K562 (cell line): Measurements from ENCODE around the gene PAX8. TPM values are rescaled to one million over a fixed set of nuclear protein-coding genes. Genes with fewer than 3 reads are reported as not detected.

Experiments used
- ATAC-seq: fragments of 200-7000 bp; cut with Tn5 transposase; 3 replicates; pipeline ENCODE4 v1.9.1; 2020; ENCODE audit warnings: moderate library complexity
- BruUV-seq: library from RNA; stranded (reverse); fragments of 400-500 nt; replicated peaks from 2 replicates; lab custom pipeline; 2021; lab: Mats Ljungman, UMichigan
- CTCF ChIA-PET: fragments of 300-600 bp; formaldehyde crosslinking; extraction: SDS; loops from one replicate; lab custom pipeline; 2021; ENCODE audit warnings: low intra/inter-chr PET ratio; lab: Yijun Ruan, JAX
- POLR2A ChIA-PET: fragments of 300-600, 350-650 bp; sonication (Branson Sonifier 250); formaldehyde crosslinking; extraction: SDS; loops from one replicate; lab custom pipeline; 2021; ENCODE audit warnings: antibody characterized with exemption, inconsistent platforms; lab: Yijun Ruan, JAX
- DNase-seq, 4 experiments: peaks; one replicate each; pipeline versions ENCODE4 v3.0.0 to v3.0.0-alpha.2; 2011 to 2018; ENCODE audit warnings: low spot score in 3 of 4, mixed read lengths in 3 of 4; ENCODE audit errors: extremely low read depth in 1 of 4
- FAIRE-seq: peaks from 2 replicates; lab custom pipeline; 2011; peaks lifted over from hg19 to GRCh38; lab: Jason Lieb, UNC
- H2AFZ ChIP-seq: 2 replicates; pipeline ENCODE4 v1.6.0; 2011; ENCODE audit warnings: low read depth, low read length, control low read depth, inconsistent platforms
- H3K27ac ChIP-seq: fragments of 200-600 bp; 3 replicates; pipeline ENCODE4 v1.8.0; 2011; ENCODE audit warnings: low read depth, mild to moderate bottlenecking, control low read depth, inconsistent platforms, low read length, moderate library complexity, mixed read lengths; ENCODE audit errors: extremely low read depth
- H3K27me3 ChIP-seq, 2 experiments: fragments of 300-600 bp in 1 of 2; 2 replicates in 1 of 2; 3 replicates in 1 of 2; pipeline versions ENCODE4 v1.6.0 to v1.8.0; 2011; ENCODE audit warnings: inconsistent platforms in 2 of 2, low read length in 2 of 2, mild to moderate bottlenecking in 1 of 2, mixed read lengths in 1 of 2, moderate library complexity in 1 of 2; ENCODE audit not compliant: control insufficient read depth in 2 of 2, insufficient read depth in 2 of 2
- H3K36me3 ChIP-seq: fragments of 300-600 bp; 3 replicates; pipeline ENCODE4 v1.8.0; 2011; ENCODE audit warnings: mild to moderate bottlenecking, low read length, inconsistent platforms; ENCODE audit not compliant: control insufficient read depth, insufficient read depth
- H3K4me1 ChIP-seq, 2 experiments: fragments of 200-600 bp in 1 of 2; replicated peaks in 1 of 2; 2 replicates in 1 of 2; 3 replicates in 1 of 2; pipeline versions ENCODE4 v1.5.1 to v1.8.0; 2011; ENCODE audit warnings: inconsistent platforms in 2 of 2, low read length in 2 of 2, mild to moderate bottlenecking in 1 of 2, mixed read lengths in 1 of 2, moderate library complexity in 1 of 2; ENCODE audit not compliant: control insufficient read depth in 2 of 2, insufficient read depth in 2 of 2
- H3K4me2 ChIP-seq: 2 replicates; pipeline ENCODE4 v1.6.1; 2011; ENCODE audit warnings: low read length, control low read depth, inconsistent platforms, mixed read lengths; ENCODE audit not compliant: insufficient read depth
- H3K4me3 ChIP-seq: fragments of 200-600 bp; sonication (generic), shearing (Covaris generic); 2 replicates; pipeline ENCODE4 v1.5.1; 2016; ENCODE audit warnings: control low read depth, inconsistent platforms
- H3K79me2 ChIP-seq: fragments of 200-600 bp; 3 replicates; pipeline ENCODE4 v1.8.0; 2011; ENCODE audit warnings: low read length, inconsistent platforms; ENCODE audit not compliant: control insufficient read depth, insufficient read depth
- H3K9ac ChIP-seq, 2 experiments: 2 replicates each; pipeline versions ENCODE4 v1.6.0 to v1.6.1; 2011; ENCODE audit warnings: low read depth in 2 of 2, low read length in 2 of 2, control low read depth in 1 of 2, inconsistent platforms in 1 of 2, mild to moderate bottlenecking in 1 of 2, mixed read lengths in 1 of 2; ENCODE audit not compliant: insufficient read depth in 1 of 2
- H3K9me1 ChIP-seq: one replicate; pipeline ENCODE4 v1.6.0; 2011; ENCODE audit warnings: inconsistent platforms, mild to moderate bottlenecking, low read length, moderate library complexity; ENCODE audit not compliant: control insufficient read depth, insufficient read depth
- H3K9me3 ChIP-seq: replicated peaks from 2 replicates; pipeline ENCODE4 v1.5.1; 2011; ENCODE audit warnings: low read depth, low read length, inconsistent platforms; ENCODE audit not compliant: control insufficient read depth, insufficient read depth
- H4K20me1 ChIP-seq: replicated peaks from 2 replicates; pipeline ENCODE4 v1.6.1; 2011; ENCODE audit warnings: low read length, inconsistent platforms, mixed read lengths; ENCODE audit not compliant: control insufficient read depth, insufficient read depth
- KDM4B ChIP-seq, 2 experiments: fragments of 450-650 bp in 1 of 2; sonication (generic) in 1 of 2; IDR thresholded peaks; 2 replicates each; pipeline ENCODE4 v1.6.1; 2016 to 2017; ENCODE audit warnings: borderline replicate concordance in 2 of 2, antibody characterized with exemption in 1 of 2, low read depth in 1 of 2, mild to moderate bottlenecking in 1 of 2
- PBX2 ChIP-seq, 2 experiments: IDR thresholded peaks in 1 of 2; conservative IDR thresholded peaks in 1 of 2; 2 replicates each; pipeline ENCODE4 v1.6.1; 2016; ENCODE audit warnings: low read depth in 2 of 2, mild to moderate bottlenecking in 1 of 2, missing compliant biosample characterization in 1 of 2, missing genetic modification characterization in 1 of 2, moderate library complexity in 1 of 2
- RBM15 ChIP-seq: fragments of 200-400 bp; formaldehyde crosslinking; IDR thresholded peaks from 2 replicates; pipeline ENCODE4 v1.6.1; 2018; ENCODE audit warnings: mild to moderate bottlenecking, low read length, moderate library complexity; ENCODE audit not compliant: insufficient read depth
- WGBS: fragments of 100-300 bp; shearing (Covaris generic); methylation state at CpG from one replicate; pipeline ENCODE4 v1.1.6; 2016; ENCODE audit warnings: low coverage, mixed read lengths; ENCODE audit not compliant: insufficient coverage; ENCODE audit errors: missing lambda C conversion rate; 5-methylcytosine and 5-hydroxymethylcytosine counted together
- in situ Hi-C: fragments of 300-500 bp; cut with MboI; formaldehyde crosslinking; loops from 4 replicates; pipeline ENCODE4 v1.15.0; 2018; ENCODE audit warnings: inconsistent platforms, mixed read lengths
- intact Hi-C: fragments of 100-400 bp; cut with micrococcal nuclease; formaldehyde crosslinking; loops from 2 replicates; pipeline ENCODE4 v1.14.2; 2022
- polyA plus RNA-seq, 8 experiments: library from polyadenylated mRNA; depleted of rRNA in 4 of 8; stranded (reverse) in 5 of 8; unstranded in 3 of 8; fragments of >200 nt; fragmentation: Nextera tagmentation in 2 of 8; fragmentation: Illumina TruSeq in 1 of 8; extraction: Ambion mirVana in 2 of 8; extraction: Trizol in 1 of 8; gene quantifications; 2 replicates each; pipeline versions ENCODE4 v1.2.1 to v1.2.3, GENCODE V29; 2011 to 2014; ENCODE audit warnings: inconsistent platforms in 1 of 8, missing spikeins in 1 of 8
- total RNA-seq, 7 experiments: library from RNA; depleted of rRNA in 6 of 7; stranded (reverse); fragments of >200 nt in 6 of 7; fragmentation: Illumina TruSeq in 2 of 7; extraction: Trizol in 2 of 7; gene quantifications; 2 replicates each; pipeline versions ENCODE4 v1.2.1 to v1.2.3, GENCODE V29; 2011 to 2021; ENCODE audit warnings: low replicate concordance in 1 of 7

PAX8 gene
- total and polyA plus RNA-seq, 9 of the 15 experiments (the other 6 are each of a cell fraction or from before 2014, with no cell fraction given): 0.13 to 2.1 (median 0.51) TPM

DNA sequence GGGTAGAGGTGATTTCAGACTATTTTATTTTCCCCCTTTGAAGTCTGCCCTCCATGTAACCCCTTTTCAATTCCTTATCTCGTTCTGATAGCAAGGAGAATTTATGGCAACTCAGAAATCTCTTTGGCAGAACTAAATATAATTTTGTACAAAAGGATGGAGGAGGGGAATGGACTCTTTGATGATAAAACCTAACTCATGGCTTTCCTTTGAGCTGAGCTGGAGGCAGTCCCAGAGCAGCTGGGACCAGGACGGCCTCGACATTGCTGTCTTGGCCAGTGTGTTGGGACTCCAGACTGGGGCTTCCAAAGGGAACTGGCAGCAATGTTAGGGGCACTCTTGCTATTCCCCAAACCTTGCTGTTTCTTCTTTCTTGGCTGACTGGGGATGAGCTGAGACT is 47.7 kb downstream of the PAX8 start:
- Histone ChIP-seq H3K4me1 (peaks cover 21 to 31% of the 10 kb centered on the region in 2 experiments), H3K27me3 (no peaks in the 10 kb centered on the region), H3K9me1 (no peaks in the 10 kb centered on the region), H3K27ac (no peak overlapping the region), H2AFZ (peak overlapping the region; percentile 37), H3K9ac (peak overlapping the region in 1 of 2 experiments; percentile 31; a peak in 1 of 4 replicates), H3K4me2 (peak overlapping the region; percentile 14), H3K36me3 (no peaks in the 10 kb centered on the region), H3K4me3 (no peak overlapping the region), H3K9me3 (no peaks in the 10 kb centered on the region), H4K20me1 (no peaks in the 10 kb centered on the region), H3K79me2 (peaks cover 10% of the 10 kb centered on the region; the same call in 2 of the 3 replicates)
- TF ChIP-seq RBM15: no peak
- TF ChIP-seq PBX2 (CRISPR knock-in tag; IDR thresholded peaks at IDR 0.05; ENCODE audit: low read depth): no peak
- 0 out of 2 replicates have a peak, but pooled peaks have one; percentile 31 for TF ChIP-seq PBX2 (tag; conservative IDR thresholded peaks at IDR 0.05; ENCODE audit: low read depth)
- no peak for TF ChIP-seq KDM4B (IDR thresholded peaks at IDR 0.05; ENCODE audit: borderline replicate concordance in 2 of 2, low read depth in 1 of 2)
- in situ Hi-C loops (no loop called here), intact Hi-C loops (no loop called here)
- whole genome bisulfite sequencing: 0% methylated on average over 3 of the region's 3 CpGs
- ATAC-seq (no peak), DNase-seq (no peak), FAIRE-seq (no peak)
- CTCF ChIA-PET: no interaction called here
- POLR2A ChIA-PET: interaction anchor here (0.7 to 1.2 kb wide), 2 partner anchors 10 to 37 kb away, joined by 3 read pairs; no protein-coding TSS in a partner anchor
- BruUV-seq: no TSS peak
